Neural cell (in vitro differentiated cells): ENCODE measurements around the gene SSBP1. TPM values are rescaled to one million over a fixed set of nuclear protein-coding genes. Genes with fewer than 3 reads are reported as not detected.

Experiments
- H2AFZ ChIP-seq: fragments of 200-600, 300-800 bp; sonication (generic), shearing (Covaris generic); 2 replicates; pipeline ENCODE4 v1.6.0; 2014; ENCODE audit warnings: low read depth, mild to moderate bottlenecking, antibody characterized with exemption, low read length, moderate library complexity
- H3F3A ChIP-seq: fragments of 200-600 bp; shearing (Covaris generic); 2 replicates; pipeline ENCODE4 v1.6.1; 2016; ENCODE audit warnings: mild to moderate bottlenecking, moderate library complexity, mixed read lengths, antibody characterized with exemption, low read length; ENCODE audit not compliant: insufficient read depth, poor library complexity, severe bottlenecking
- H3K27ac ChIP-seq: fragments of 200-600, 300-800 bp; sonication (generic), shearing (Covaris generic); 2 replicates; pipeline ENCODE4 v1.5.1; 2014; ENCODE audit warnings: mild to moderate bottlenecking, low read length, moderate library complexity
- H3K27me3 ChIP-seq: fragments of 300-800, 200-600 bp; sonication (generic), shearing (Covaris generic); 2 replicates; pipeline ENCODE4 v1.6.0; 2014; ENCODE audit warnings: mild to moderate bottlenecking, low read depth, low read length, moderate library complexity; ENCODE audit not compliant: insufficient read depth
- H3K36me3 ChIP-seq: fragments of 300-800, 200-600 bp; sonication (generic), shearing (Covaris generic); 2 replicates; pipeline ENCODE4 v1.5.1; 2014; ENCODE audit warnings: mild to moderate bottlenecking, antibody characterized with exemption, low read length, moderate library complexity; ENCODE audit not compliant: insufficient read depth
- H3K4me2 ChIP-seq: fragments of 300-800, 200-600 bp; sonication (generic), shearing (Covaris generic); 2 replicates; pipeline ENCODE4 v1.6.0; 2014; ENCODE audit warnings: mild to moderate bottlenecking, low read length
- H3K4me3 ChIP-seq: fragments of 300-800, 200-600 bp; sonication (generic), shearing (Covaris generic); 2 replicates; pipeline ENCODE4 v1.5.1; 2014; ENCODE audit warnings: mild to moderate bottlenecking, low read length, moderate library complexity
- H3K79me2 ChIP-seq: fragments of 200-600 bp; shearing (Covaris generic); replicated peaks from 2 replicates; pipeline ENCODE4 v1.6.0; 2014; ENCODE audit warnings: mild to moderate bottlenecking, low read length, moderate library complexity; ENCODE audit not compliant: insufficient read depth
- H3K9ac ChIP-seq: fragments of 300-800, 200-600 bp; sonication (generic), shearing (Covaris generic); 2 replicates; pipeline ENCODE4 v1.6.1; 2016; ENCODE audit warnings: mild to moderate bottlenecking, low read length, mixed read lengths
- H3K9me2 ChIP-seq: fragments of 200-600 bp; shearing (Covaris generic); 2 replicates; pipeline ENCODE4 v1.6.1; 2016; ENCODE audit warnings: mild to moderate bottlenecking, low read length, mixed read lengths; ENCODE audit not compliant: insufficient read depth
- H3K9me3 ChIP-seq: fragments of 200-600, 300-800 bp; sonication (generic), shearing (Covaris generic); 2 replicates; pipeline ENCODE4 v1.6.1; 2016; ENCODE audit warnings: mild to moderate bottlenecking, mixed run types, low read length, moderate library complexity, mixed read lengths
- H4K20me1 ChIP-seq: fragments of 200-600 bp; shearing (Covaris generic); 2 replicates; pipeline ENCODE4 v1.6.1; 2016; ENCODE audit warnings: mild to moderate bottlenecking, mixed run types; ENCODE audit not compliant: insufficient read depth
- CTCF ChIP-seq: fragments of 450-650 bp; IDR thresholded peaks from 2 replicates; pipeline ENCODE4 v1.5.1; 2014; ENCODE audit warnings: antibody characterized with exemption, mild to moderate bottlenecking, moderate library complexity; ENCODE audit not compliant: poor library complexity, severe bottlenecking
- EP300 ChIP-seq: fragments of 450-650 bp; conservative IDR thresholded peaks from 2 replicates; pipeline ENCODE4 v1.6.1; 2014; ENCODE audit warnings: antibody characterized with exemption, mild to moderate bottlenecking, moderate library complexity; ENCODE audit not compliant: poor library complexity, severe bottlenecking
- EZH2 ChIP-seq: fragments of 200-600, 300-800 bp; shearing (Covaris generic), sonication (generic); IDR thresholded peaks from 2 replicates; pipeline ENCODE4 v1.6.1; 2014; ENCODE audit warnings: antibody characterized with exemption, low read length, borderline replicate concordance, mild to moderate bottlenecking; ENCODE audit not compliant: insufficient read depth, poor library complexity, severe bottlenecking
- MXI1 ChIP-seq: fragments of 450-650 bp; conservative IDR thresholded peaks from 2 replicates; pipeline ENCODE4 v1.6.1; 2014; ENCODE audit warnings: antibody characterized with exemption, mild to moderate bottlenecking; ENCODE audit not compliant: poor library complexity, severe bottlenecking
- POLR2AphosphoS5 ChIP-seq: IDR thresholded peaks from 2 replicates; pipeline ENCODE4 v1.6.1; 2012
- RAD21 ChIP-seq: fragments of 450-650 bp; conservative IDR thresholded peaks from 2 replicates; pipeline ENCODE4 v1.6.1; 2014; ENCODE audit warnings: antibody characterized with exemption, mild to moderate bottlenecking, moderate library complexity
- REST ChIP-seq: IDR thresholded peaks from 2 replicates; pipeline ENCODE4 v1.6.1; 2012; ENCODE audit warnings: borderline replicate concordance
- SMC3 ChIP-seq: fragments of 450-650 bp; conservative IDR thresholded peaks from 2 replicates; pipeline ENCODE4 v1.6.1; 2014; ENCODE audit warnings: antibody characterized with exemption, mild to moderate bottlenecking, moderate library complexity; ENCODE audit not compliant: poor library complexity
- TAF1 ChIP-seq: IDR thresholded peaks from 2 replicates; pipeline ENCODE4 v1.6.1; 2012; ENCODE audit warnings: low read depth
- polyA plus RNA-seq: library from polyadenylated mRNA; depleted of rRNA; stranded (reverse); fragments of >200 nt; gene quantifications from 2 replicates; pipeline ENCODE4 v1.2.3, GENCODE V29; 2014

SSBP1 gene
- polyA plus RNA-seq, 1 donor from 2014 or later, result 296 TPM

DNA sequence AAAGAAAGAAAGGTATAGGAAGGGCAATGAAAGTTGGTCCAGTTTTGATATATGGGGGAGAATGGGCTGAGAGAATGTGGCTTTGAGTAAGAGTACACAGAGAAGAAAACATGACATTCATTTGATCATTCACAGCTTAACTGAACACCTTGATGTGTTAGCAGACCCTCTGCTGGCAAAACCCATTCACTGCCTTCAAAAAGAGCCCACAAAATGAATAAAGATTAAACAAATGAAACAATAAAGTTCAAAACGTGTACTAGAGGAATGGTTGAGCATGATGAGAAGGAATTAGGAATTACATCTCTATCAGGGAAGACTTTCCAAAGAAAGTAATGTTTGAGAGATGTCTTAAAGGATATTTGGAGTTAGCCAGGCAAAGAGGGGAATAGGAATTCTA lies 27.9 kb upstream of the SSBP1 start:
- Histone ChIP-seq H3K4me3 (no peak overlapping the region), H3K27ac (no peak overlapping the region), H3K36me3 (no peaks in the 10 kb centered on the region), H3F3A (no peaks in the 10 kb centered on the region), H3K27me3 (no peaks in the 10 kb centered on the region), H3K9me3 (no peaks in the 10 kb centered on the region), H3K4me2 (no peak overlapping the region), H3K9ac (no peak overlapping the region), H4K20me1 (no peaks in the 10 kb centered on the region), H3K79me2 (no peaks in the 10 kb centered on the region), H2AFZ (no peak overlapping the region), H3K9me2 (no peaks in the 10 kb centered on the region)
- TF ChIP-seq REST (no peak), POLR2AphosphoS5 (no peak), EP300 (no peak), TAF1 (no peak), SMC3 (no peak)

DNA sequence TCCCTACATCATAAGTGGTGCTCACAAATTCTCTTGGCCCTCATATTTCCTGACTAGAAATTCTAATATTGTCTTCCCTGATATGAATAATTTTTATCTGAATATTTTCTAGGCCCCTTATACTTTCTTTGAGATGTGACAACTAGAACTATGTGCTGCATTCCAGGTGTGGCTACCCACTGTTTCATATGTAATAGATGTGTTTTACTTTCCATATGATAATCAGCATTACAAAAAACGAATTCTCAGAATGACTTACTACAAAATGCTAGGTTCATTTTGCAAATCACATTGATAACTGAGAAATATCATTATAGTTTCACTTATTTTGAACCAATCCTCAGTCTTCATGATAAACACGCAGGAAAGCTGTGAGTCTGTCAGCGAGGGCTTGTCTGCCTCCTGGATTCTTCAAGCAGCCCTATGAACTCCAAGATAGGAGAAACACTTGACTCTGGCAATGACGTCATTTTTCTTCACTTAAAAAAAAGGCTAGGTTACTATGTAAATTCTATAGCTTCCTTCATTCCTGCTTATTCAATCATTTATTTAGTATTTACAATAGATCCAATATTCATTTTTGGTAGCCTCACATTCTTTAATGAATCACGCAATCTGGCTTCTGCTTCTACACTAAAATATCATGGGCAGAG lies 25.4 kb upstream of the SSBP1 start:
- H3K9me2 ChIP-seq, result no peaks in the 10 kb centered on the region
- no peaks in the 10 kb centered on the region for H3K9me3 ChIP-seq
- no peaks in the 10 kb centered on the region for H3K36me3 ChIP-seq
- no peaks in the 10 kb centered on the region for H3K27me3 ChIP-seq
- TF ChIP-seq EP300 (no peak), RAD21 (no peak), SMC3 (no peak), CTCF (no peak), MXI1 (no peak), EZH2 (no peak), REST (no peak), TAF1 (no peak), POLR2AphosphoS5 (no peak)
- no peaks in the 10 kb centered on the region for H3K79me2 ChIP-seq
- no peak overlapping the region for H3K4me3 ChIP-seq
- no peak overlapping the region for H3K4me2 ChIP-seq
- H4K20me1 ChIP-seq, result no peaks in the 10 kb centered on the region
- H3K27ac ChIP-seq, result no peak overlapping the region
- no peak overlapping the region for H2AFZ ChIP-seq
- H3K9ac ChIP-seq, result no peak overlapping the region
- no peaks in the 10 kb centered on the region for H3F3A ChIP-seq
